ENCODE data around the gene NMS.

GRCh38 chr2:100527440-100528015 is 57.2 kb downstream of the NMS start:
- TF ChIP-seq POLR2A (IDR thresholded peaks at IDR 0.05): no peak
- TF ChIP-seq CTCF (IDR thresholded peaks at IDR 0.05): no peak
